HG03565 (cell line): Measurements from ENCODE around the gene ADAMTS14.
"Not testable (repeated sequence)": the region's sequence is repeated elsewhere in the genome, so short reads cannot be mapped to it uniquely, and the experiment has no call there.

Experiments used
- ATAC-seq: cut with Tn5 transposase; IDR thresholded peaks from one replicate; pipeline ENCODE4 v1.9.1; 2021; ENCODE audit warnings: mild to moderate bottlenecking, moderate library complexity; ENCODE audit not compliant: unreplicated experiment

ADAMTS14 gene

DNA sequence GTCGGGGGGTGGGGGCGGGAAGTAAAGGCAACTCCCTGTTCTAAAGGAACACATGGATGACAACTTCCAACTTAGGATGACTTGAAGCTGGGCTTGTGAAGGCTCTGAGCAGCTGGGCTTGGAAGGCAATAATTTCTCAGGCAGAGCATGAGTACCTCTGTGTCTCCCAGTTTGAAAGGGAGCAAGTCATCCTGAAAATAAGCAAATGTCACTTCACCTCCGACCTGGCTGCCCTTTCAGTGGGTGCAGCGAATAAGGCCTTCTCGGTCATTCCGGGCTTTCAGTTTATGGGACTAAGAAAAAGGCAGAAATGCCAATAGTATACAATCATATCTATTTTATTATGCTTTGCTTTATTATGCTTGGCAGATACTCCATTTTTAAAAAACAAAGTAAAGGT is 15.3 kb upstream of the ADAMTS14 start:
- ATAC-seq, result no peak

DNA sequence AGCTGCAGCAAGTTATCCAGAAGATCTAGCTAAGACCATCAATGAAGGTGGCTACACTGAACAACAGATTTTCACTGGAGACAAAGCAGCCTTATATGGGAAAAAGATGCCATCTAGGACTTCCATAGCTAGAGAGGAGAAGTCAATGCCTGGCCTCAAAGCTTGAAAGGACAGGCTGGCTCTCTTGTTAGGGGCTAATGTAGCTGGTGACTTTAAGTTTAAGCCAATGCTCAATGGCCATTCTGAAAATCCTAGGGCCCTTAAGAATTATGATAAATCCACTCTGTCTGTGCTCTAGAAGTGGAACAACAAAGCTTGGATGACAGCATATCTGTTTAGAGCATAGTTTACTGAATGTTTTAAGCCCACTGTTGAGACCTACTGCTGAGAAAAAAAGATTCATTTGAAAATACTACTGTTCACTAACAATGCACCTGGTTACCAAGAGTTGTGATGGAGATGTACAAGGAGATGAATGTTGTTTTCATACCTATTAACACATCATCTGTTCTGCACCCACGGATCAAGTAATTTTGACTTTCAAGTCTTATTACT is 13.6 kb upstream of the ADAMTS14 start:
- ATAC-seq, result no peak

DNA sequence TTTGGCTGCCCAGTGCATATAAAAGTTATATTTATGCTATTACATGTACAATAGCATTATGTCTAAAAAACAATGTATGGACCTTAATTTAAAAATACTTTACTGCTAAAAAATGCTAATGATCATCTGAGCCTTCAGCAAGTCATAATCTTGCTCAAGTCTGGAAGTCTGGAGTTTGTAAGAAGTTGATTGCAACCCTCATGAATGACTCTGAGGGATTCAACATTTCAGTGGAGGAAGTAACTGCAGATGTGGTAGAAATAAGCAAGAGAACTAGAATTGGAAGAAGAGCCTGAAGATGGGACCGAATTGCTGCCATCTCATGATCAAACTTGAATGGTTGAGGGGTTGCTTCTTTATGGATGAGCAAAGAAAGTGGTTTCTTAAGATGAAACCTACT is 13.0 kb upstream of the ADAMTS14 start:
- ATAC-seq, result no peak

DNA sequence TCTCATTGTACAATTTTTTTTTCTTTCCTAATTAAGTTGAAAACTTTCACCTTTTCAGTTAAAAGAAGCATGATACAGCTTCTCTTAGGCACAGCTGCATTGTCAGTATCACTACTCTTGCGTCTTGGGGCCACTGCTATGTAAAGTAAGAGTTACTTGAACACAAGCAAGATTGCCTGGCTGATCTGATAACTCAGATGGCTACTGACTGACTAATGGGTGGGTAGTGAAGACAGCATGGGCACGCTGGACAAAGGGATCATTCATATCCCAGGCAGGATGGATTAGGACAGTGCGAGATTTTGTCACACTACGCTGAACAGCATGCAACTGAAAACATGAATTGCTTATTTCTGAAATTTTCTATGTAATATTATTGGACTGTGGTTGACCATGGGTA is 11.6 kb upstream of the ADAMTS14 start:
- no peak for ATAC-seq

DNA sequence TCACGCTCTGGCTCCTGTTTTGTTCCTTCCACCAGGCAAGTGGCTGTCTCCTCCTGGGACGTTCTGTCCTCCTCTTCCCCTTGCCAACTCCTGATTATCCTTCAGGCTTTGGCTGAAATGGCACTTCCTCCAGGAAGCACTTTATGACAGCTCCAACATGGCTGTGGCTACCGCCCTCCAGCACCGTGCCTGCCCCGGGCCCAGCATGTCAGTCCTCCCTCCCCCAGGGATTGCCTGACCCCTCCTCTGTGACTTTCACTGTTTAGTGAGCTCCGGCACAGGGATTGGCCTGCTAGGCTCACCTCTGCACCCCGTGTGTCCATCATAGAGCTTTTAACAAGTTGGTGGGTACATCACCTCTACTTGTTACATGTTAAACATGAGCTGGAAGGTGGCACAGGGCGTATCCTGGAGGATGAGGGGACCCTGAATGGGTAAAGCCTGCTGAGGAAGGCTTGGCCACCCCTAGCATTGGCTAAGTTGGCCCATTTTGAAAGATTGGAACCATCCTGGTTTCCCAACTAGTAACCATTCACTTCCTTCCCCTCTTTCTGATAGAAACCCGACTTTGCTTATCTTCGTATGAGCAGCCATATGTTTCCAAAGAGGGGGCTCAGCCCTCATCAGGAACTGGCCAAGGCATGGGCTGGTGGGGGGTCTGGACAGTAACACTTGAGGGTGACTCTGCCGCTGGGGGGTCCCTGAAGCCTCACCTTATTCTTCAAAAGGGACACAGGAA is 10.5 kb upstream of the ADAMTS14 start:
- no peak for ATAC-seq

DNA sequence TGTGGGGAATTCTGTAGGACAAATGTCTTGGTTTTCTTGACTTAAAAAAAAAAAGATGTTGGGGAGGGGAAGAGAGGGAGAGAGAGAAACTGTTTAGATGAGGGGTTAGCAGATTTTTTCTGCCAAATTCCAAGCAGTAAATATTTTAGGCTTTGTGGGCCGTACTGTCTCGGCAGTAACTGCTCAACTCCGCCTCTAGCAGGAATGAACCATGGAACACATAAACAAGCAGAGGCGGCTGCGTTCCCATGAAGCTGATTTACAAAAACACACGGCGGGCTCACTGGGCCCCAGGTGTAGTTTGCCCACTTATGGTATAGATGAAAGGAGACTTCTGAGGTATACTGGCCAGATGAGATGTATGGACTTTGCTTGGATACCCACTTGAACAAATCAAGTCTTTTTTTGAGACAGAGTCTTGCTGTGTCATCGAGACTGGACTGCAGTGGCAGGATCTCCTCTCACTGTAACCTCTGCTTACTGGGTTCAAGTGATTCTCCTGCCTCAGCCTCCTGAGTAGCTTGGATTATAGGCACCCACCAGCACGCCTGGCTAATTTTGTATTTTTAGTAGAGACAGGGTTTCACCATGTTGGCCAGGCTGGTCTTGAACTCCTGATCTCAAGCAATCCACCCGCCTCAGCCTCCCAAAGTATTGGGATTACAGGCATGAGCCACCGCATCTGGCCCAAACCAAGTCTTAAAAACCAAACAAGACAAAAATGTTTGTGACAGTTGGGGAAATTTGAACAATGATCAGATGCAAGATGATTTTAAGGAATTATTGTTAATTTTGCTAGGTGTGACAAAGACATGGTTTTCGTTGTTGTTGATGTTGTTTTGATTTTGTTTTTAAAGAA is 9.7 kb upstream of the ADAMTS14 start:
- no peak for ATAC-seq

DNA sequence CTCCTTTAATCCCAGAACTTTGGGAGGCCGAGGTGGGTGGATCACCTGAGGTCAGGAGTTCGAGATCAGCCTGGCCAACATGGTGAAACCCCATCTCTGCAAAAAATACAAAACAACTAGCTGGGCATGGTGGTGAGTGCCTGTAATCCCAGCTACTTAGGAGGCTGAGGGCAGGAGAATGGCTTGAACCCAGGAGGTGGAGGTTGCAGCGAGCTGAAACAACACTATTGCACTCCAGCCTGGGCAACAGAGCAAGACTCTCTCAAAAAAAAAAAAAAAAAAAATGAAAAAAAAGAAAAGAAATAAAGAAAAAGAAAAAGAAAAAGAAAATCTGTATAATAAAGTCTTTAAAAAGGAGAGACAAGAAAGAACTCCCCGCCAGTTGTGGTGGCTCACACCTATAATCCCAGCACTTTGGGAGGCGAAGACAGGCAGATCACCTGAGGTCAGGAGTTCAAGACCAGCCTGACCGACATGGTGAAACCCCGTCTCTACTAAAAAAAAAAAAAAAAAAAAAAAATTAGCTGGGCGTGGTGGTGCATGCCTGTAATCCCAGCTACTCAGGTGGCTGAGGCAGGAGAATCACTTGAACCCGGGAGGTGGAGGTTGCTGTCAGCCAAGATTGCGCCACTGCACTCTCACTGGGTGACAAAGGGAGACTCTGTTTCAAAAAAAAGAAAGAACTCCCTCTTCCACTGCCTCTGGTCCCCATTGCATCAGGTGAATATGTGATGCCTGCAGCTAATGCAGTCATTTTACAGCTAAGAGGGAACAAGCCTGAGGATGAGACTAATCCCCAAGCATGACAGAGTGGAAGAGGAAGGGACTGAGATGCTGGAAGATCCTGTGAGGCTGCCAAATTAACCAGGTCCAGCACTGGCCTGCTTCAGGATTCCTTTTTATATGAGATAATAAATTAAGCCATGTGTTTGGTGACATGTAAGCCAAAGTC is 8.6 kb upstream of the ADAMTS14 start:
- not testable (repeated sequence) for ATAC-seq

DNA sequence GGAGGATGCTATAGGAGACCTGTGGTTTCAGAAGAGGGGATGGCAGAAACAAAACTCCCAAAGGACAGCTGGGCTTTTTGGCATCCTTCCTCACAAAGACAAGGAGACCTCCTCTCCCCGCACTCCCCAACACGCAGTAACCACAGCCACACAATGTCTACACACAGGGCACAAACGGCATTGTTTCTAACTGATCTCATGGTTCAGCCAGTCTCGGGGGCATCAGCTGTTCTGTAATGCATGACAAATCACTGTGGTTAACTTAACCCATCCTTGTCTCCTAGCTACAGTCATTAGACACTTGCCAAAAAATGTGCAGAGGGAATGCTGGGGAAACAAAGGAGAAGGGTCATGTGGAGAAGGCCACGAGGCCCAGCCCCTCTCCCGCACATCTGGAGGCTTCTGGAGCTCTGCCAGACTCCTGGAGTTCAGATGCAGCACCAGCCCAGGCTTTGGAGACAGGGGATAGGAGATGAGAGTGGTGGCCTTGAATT is 7.6 kb upstream of the ADAMTS14 start:
- ATAC-seq, result no peak

DNA sequence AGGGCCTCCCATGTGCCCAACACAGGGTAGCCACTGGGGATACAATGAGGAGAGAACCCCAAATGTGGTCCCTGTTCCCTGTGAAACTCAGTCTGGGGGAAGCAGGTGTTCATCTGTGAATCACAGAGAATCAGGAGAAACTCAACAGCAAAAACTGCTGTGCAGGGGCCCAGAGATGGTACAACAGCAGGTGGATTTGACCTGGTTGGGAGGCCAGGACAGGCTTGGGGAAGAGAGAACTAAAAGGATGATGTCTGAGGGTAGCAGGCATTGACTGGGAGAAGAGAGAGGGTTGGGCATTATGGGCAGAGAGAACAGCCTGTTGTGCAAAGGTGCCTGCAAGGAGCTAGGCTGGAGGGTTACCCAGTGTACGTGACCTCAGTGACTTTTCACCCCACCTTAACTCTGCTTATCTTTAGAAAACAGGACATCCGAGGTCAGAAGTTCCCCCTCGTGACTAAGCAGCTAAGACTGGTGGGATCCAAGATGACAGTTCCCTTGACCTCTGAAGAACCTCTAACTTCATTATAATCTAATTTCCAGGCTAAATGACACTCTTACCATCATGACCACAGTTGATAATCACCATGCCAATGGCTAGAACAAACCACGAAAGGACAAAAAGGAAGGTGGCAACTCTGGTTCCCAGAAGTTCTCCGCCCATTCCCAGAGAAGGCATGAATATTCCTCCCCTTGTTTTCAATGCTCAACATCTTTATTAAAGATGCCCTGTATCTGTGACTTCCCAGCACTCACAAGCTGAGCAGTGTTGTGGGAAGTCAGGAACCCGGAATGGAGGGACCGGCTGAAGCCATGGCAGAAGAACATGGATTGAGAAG is 5.1 kb upstream of the ADAMTS14 start:
- ATAC-seq, result no peak

DNA sequence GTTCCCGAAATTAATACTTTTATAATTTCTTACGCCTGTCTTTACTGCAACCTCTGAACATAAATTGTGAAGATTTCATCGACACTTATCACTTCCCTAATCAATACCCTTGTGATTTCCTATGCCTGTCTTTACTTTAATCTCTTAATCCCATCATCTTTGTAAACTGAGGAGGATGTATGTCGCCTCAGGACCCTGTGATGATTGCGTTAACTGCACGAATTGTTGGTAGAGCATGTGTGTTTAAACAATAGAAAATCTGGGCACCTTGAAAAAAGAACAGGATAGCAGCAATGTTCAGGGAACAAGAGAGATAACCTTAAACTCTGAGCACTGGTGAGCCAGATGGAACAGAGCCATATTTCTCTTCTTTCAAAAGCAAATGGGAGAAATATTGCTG is 4.5 kb upstream of the ADAMTS14 start:
- not testable (repeated sequence) for ATAC-seq

DNA sequence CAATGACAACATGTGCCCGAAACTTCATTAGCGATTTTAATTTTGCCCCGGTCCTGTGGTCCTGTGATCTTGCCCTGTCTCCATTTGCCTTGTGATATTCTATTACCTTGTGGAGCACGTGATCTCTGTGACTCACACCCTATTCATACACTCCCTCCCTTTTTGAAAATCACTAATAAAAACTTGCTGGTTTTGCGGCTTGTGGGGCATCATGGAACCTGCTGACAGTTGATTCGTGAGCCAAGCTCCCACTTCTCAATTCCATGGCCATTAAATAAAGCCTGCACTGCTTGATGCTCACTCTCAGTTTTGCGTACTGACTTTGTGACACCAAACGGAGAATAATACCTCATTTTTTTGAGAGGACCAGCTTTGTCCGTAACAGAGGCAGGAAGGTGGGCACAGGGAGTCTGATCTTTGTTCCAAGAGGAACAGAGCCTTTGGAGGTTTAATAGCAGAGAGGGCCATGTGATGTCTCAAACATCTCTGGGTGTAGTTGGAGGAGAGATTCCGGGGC is 3.8 kb upstream of the ADAMTS14 start:
- ATAC-seq, result no peak

DNA sequence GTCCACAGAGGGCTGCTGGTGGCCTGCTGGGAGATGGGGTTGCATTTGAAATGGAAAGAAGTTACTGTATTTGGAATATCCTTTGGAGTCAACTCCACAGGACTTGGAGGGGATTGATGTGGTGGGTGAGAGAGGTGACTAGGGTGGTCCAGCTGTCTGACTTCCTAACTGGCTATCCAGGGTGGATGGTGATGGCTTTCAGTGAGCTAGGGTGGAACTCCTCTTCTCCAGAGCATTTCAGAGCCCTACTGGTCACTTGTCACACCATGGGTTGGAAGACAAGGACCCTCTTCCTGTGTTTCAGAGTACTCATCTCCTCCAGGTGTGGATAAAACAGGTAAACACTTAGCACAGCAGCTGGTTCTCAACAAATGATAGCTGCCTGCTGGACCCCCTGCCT is 3.3 kb upstream of the ADAMTS14 start:
- ATAC-seq, result no peak

DNA sequence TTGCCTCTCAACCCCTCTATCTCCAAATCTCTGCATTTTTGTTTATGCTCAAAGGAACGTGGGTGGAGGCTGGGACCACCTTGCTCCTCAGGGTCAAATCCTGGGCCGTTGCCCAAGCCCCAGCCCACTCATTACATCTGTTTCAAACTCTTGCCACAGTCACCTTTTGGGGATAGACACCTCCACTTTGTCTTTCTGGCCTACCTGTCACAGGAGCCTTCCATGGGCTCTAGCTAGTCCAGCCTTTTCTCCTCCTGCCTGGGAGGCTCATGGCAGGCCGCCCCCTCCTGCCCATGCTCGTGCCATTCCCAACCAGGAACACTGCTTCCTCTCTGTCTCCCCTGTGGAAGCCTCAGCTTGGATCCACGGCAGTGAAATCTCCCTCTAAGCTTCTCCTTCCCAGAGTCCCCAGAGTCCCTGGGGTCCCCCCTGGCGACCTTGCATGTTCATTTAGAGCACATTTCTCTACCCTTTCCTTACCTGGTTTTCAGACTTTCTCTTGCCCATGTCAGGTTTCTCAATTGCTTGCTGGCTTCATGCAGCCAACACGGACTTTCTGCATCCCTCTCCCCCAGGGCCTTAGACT is 2.5 kb upstream of the ADAMTS14 start:
- ATAC-seq, result no peak

DNA sequence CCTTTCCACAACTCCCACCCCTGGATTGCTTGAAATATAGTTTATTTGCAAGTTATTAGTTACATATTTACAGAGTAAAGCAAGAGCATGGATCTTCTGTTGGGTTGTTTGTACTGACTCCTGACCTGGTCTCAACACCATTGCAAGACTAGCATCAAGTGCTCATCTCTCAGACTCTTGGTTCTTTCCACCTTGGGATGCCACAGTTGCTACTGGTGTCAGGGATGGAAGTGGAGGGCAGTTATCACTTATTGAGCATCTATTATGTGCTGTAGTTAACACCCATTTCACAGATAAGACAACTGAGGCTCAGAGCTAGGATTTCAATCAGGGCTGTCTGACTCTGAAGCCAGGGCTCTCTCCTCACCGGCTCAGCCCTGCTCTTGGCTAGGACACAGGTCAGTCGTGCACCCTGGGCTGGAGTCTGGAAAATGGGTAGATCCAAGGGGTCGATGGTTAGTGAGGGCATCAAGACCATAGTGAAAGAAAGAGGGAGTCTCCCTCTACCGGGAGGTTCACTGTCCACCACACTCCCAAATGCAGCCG is 614 bp upstream of the ADAMTS14 start:
- ATAC-seq, result no peak

DNA sequence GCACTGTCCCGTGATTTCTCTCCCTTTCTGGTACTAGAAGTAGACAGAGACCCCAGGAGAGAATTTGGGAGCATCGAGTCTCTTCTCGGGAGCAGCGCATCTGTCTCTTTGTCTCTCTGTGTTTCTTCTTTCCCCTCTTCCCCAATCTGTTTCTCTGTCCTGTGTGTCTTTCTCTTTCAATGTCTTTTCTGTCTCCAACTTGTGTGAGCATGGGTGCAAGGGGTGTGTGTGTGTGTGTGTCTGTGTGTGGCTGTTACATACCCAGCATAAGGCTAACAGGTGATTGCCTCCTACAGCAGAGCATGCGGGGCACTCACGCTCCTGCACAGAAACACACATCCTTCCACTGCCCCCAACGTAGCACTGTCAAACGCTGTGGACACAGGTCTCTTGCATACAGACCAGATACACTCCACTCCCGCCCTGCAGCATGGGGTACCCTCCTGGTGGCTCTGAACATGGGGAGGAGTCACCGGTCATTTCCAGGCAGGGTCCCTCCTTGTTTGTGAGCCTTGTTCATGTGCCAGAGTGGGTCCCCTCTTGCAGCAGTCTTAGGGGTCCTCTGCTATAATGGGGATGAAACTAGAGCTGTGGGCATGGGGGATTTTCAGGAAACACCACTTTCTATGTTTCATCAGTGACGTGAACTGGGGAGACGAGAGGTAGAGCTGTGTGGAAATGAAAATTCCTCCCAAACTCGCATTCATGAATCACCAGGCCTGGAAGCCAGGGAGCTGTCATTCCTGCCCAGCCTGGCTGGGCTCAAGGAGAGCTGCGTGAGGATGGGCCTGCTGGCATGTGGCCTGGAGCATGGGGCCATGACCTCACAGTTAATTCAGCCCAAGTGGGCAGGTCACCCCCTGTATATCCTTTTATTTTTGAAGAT is 980 bp downstream of the ADAMTS14 start:
- no peak for ATAC-seq

DNA sequence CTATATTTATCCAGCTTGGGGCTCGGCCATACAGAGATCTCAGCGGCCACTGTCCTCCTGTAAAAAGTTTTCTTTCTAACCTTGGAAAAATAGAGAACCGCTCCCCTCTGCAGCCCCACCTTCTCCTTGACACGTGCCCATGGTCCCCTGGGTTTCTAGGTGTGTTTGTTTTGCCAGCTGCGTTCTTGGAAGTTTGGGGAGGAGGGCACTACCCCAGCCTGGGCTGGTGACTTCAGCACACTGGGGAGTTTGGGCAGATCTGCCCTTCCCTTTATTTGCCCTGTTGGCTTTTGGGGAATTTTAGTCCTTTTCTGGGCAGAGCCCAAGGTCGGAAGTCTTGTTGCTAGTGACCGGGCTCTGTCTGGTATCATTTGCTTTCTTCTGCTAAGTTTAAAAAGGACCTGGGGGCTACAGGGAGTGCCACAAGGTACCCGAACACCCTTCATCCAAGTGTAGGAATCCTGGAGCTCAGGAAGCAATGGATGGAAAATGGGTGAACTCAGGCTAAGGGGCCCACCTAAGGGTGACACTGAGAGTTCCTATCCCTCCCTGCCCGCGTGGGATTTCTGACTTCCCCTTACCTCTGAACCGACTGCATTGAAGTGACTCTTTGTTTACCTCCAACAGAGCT is 1.7 kb downstream of the ADAMTS14 start:
- no peak for ATAC-seq
